MCF 10A (cell line): Measurements from ENCODE around the gene PPP1R12B. TPM values are rescaled to one million over a fixed set of nuclear protein-coding genes. Genes with fewer than 3 reads are reported as not detected.
"Not testable (repeated sequence)": the region's sequence is repeated elsewhere in the genome, so short reads cannot be mapped to it uniquely, and the experiment has no call there.

Experiments
- BruUV-seq: library from RNA; stranded (reverse); fragments of 400-500 nt; replicated peaks from 2 replicates; lab custom pipeline; 2021; lab: Mats Ljungman, UMichigan
- CTCF ChIA-PET: fragments of 300-600 bp; sonication (Branson Sonifier 250); formaldehyde crosslinking; extraction: SDS; loops from one replicate; lab custom pipeline; 2021; ENCODE audit warnings: antibody characterized with exemption, inconsistent platforms; lab: Yijun Ruan, JAX
- POLR2A ChIA-PET: fragments of 300-600, 350-650 bp; sonication (Branson Sonifier 250); formaldehyde crosslinking; extraction: SDS; loops from one replicate; lab custom pipeline; 2020; ENCODE audit warnings: antibody characterized with exemption, inconsistent platforms; lab: Yijun Ruan, JAX
- DNase-seq: peaks from one replicate; pipeline ENCODE4 v3.0.0-alpha.2; 2018; ENCODE audit not compliant: unreplicated experiment
- H3K27ac Mint-ChIP-seq: one replicate; pipeline ENCODE4 v1.8.0; 2022; ENCODE audit warnings: mild to moderate bottlenecking, low read depth, mixed read lengths; ENCODE audit not compliant: unreplicated experiment
- H3K27me3 Mint-ChIP-seq: one replicate; pipeline ENCODE4 v1.8.0; 2022; ENCODE audit warnings: mixed read lengths; ENCODE audit not compliant: insufficient read depth, unreplicated experiment
- H3K36me3 Mint-ChIP-seq: one replicate; pipeline ENCODE4 v1.8.0; 2022; ENCODE audit warnings: mild to moderate bottlenecking, moderate library complexity, mixed read lengths; ENCODE audit not compliant: insufficient read depth, unreplicated experiment
- H3K4me1 Mint-ChIP-seq: one replicate; pipeline ENCODE4 v1.8.0; 2022; ENCODE audit warnings: mixed read lengths; ENCODE audit not compliant: insufficient read depth, unreplicated experiment
- H3K4me3 Mint-ChIP-seq: one replicate; pipeline ENCODE4 v1.8.0; 2022; ENCODE audit warnings: mild to moderate bottlenecking, moderate library complexity, mixed read lengths; ENCODE audit not compliant: unreplicated experiment
- H3K9me3 Mint-ChIP-seq: one replicate; pipeline ENCODE4 v1.8.0; 2022; ENCODE audit warnings: mixed read lengths; ENCODE audit not compliant: unreplicated experiment
- CTCF ChIP-seq: fragments of 200-600 bp; IDR thresholded peaks from one replicate; pipeline ENCODE4 v1.8.0; 2022; ENCODE audit warnings: antibody characterized with exemption, mild to moderate bottlenecking; ENCODE audit not compliant: unreplicated experiment
- intact Hi-C: fragments of 100-400 bp; cut with micrococcal nuclease; formaldehyde crosslinking; loops from 2 replicates; pipeline ENCODE4 v1.14.1; 2022
- total RNA-seq: library from RNA; stranded (reverse); gene quantifications from 2 replicates; pipeline ENCODE4 v1.2.3, GENCODE V29; 2022

The PPP1R12B gene
- total RNA-seq, 1 experiment from 2014 or later: 33.8 TPM

GRCh38 chr1:202452508-202452907 lies 104.0 kb downstream of the PPP1R12B start:
- TF ChIP-seq CTCF: no peak
- H3K9me3 Mint-ChIP-seq: no peaks in the 10 kb centered on the region
- POLR2A ChIA-PET: no interaction called here
- no peak overlapping the region for H3K27ac Mint-ChIP-seq
- peaks cover 49% of the 10 kb centered on the region for H3K36me3 Mint-ChIP-seq
- CTCF ChIA-PET: no interaction called here
- no peak for DNase-seq
- intact Hi-C loops: no loop called here
- H3K27me3 Mint-ChIP-seq: no peaks in the 10 kb centered on the region
- no TSS peak for BruUV-seq
- H3K4me3 Mint-ChIP-seq: no peak overlapping the region
- peaks cover 18% of the 10 kb centered on the region for H3K4me1 Mint-ChIP-seq

- BruUV-seq, H3K27me3 Mint-ChIP-seq, intact Hi-C loops, POLR2A ChIA-PET, H3K4me3 Mint-ChIP-seq, H3K9me3 Mint-ChIP-seq: not testable (repeated sequence)
- Mint-ChIP-seq H3K27ac (peak overlapping the region; percentile 90), H3K4me1 (peaks cover 27% of the 10 kb centered on the region), H3K36me3 (peaks cover 33% of the 10 kb centered on the region)
- DNase-seq: peak; percentile 59
- CTCF ChIA-PET: interaction anchor here (0.6 to 1.0 kb wide), 4 partner anchors 91 to 898 kb away, joined by 3 read pairs; no protein-coding TSS in a partner anchor
Observed at GRCh38 chr1:202456372-202457169, 108.1 kb downstream of the PPP1R12B start.

- Mint-ChIP-seq H3K4me1 (peaks cover 27% of the 10 kb centered on the region), H3K36me3 (peaks cover 23% of the 10 kb centered on the region)
- H3K27ac Mint-ChIP-seq, DNase-seq, H3K27me3 Mint-ChIP-seq, BruUV-seq, H3K9me3 Mint-ChIP-seq, intact Hi-C loops, H3K4me3 Mint-ChIP-seq: not testable (repeated sequence)
- CTCF ChIA-PET: interaction anchor here (0.8 to 4.8 kb wide), 5 partner anchors 11 to 156 kb away, joined by 3 to 40 read pairs (median 4); no protein-coding TSS in a partner anchor
- POLR2A ChIA-PET: interaction anchor here (0.6 to 2.9 kb wide), 2 partner anchors 110 to 1733 kb away, joined by 3 to 7 read pairs; partner anchors contain the start of gene PPP1R12B
Observed at GRCh38 chr1:202458651-202459050, 110.2 kb downstream of the PPP1R12B start.

GRCh38 chr1:202459470-202460142 lies 111.1 kb downstream of the PPP1R12B start:
- CTCF ChIA-PET: interaction anchor here (0.6 to 4.8 kb wide), 8 partner anchors 10 to 269 kb away, joined by 3 to 40 read pairs (median 4); no protein-coding TSS in a partner anchor
- BruUV-seq, intact Hi-C loops, H3K4me3 Mint-ChIP-seq, DNase-seq, H3K9me3 Mint-ChIP-seq, H3K27me3 Mint-ChIP-seq: not testable (repeated sequence)
- POLR2A ChIA-PET: interaction anchor here (0.6 to 2.9 kb wide), 4 partner anchors 21 to 111 kb away, joined by 3 to 7 read pairs (median 3); partner anchors contain the start of gene PPP1R12B
- H3K36me3 Mint-ChIP-seq: peaks cover 21% of the 10 kb centered on the region
- peak overlapping the region; percentile 41 for H3K27ac Mint-ChIP-seq
- H3K4me1 Mint-ChIP-seq: peaks cover 27% of the 10 kb centered on the region

- not testable (repeated sequence) for BruUV-seq
- peak overlapping the region; percentile 41 for H3K27ac Mint-ChIP-seq
Observed at GRCh38 chr1:202460143-202460495, 111.6 kb downstream of the PPP1R12B start.

More at GRCh38 chr1:202460143-202460495, 111.6 kb downstream of the PPP1R12B start:
- H3K36me3 Mint-ChIP-seq: peaks cover 16% of the 10 kb centered on the region
- ChIA-PET POLR2A (interaction anchor here (0.6 to 2.9 kb wide), 5 partner anchors 20 to 117 kb away, joined by 3 to 7 read pairs (median 3); partner anchors contain the start of gene PPP1R12B), CTCF (interaction anchor here (0.6 to 4.8 kb wide), 6 partner anchors 10 to 259 kb away, joined by 3 to 40 read pairs (median 8); no protein-coding TSS in a partner anchor)
- intact Hi-C loops, H3K9me3 Mint-ChIP-seq, H3K27me3 Mint-ChIP-seq, H3K4me3 Mint-ChIP-seq: not testable (repeated sequence)
- DNase-seq: peak; percentile 49
- H3K4me1 Mint-ChIP-seq: peaks cover 27% of the 10 kb centered on the region
